Gastroesophageal sphincter (tissue), 3 donors: ENCODE data around the gene OTX2.

Experiments
- EP300 ChIP-seq: sonication (generic); formaldehyde crosslinking; IDR thresholded peaks from one replicate; pipeline ENCODE4 v1.6.1; 2017; ENCODE audit warnings: antibody characterized with exemption, mild to moderate bottlenecking
- POLR2A ChIP-seq, 2 donors: fragments of 450-650 bp; IDR thresholded peaks; one replicate each; pipeline ENCODE4 v1.6.1; 2017; ENCODE audit warnings: antibody characterized with exemption in 2 of 2, mild to moderate bottlenecking in 2 of 2, moderate library complexity in 1 of 2
- POLR2AphosphoS5 ChIP-seq: sonication (generic); formaldehyde crosslinking; IDR thresholded peaks from one replicate; pipeline ENCODE4 v1.6.1; 2017; ENCODE audit warnings: antibody characterized with exemption
- TF ChIP-seq, protein P1 (sequence below), 4 experiments: fragments of 200-600 bp in 2 of 4; fragments of 450-650 bp in 2 of 4; sonication (generic) in 1 of 4; IDR thresholded peaks; one replicate each; pipeline ENCODE4 v1.5.1; 2017 to 2019; ENCODE audit warnings: antibody characterized with exemption in 4 of 4, mild to moderate bottlenecking in 2 of 4, moderate library complexity in 2 of 4

DNA sequence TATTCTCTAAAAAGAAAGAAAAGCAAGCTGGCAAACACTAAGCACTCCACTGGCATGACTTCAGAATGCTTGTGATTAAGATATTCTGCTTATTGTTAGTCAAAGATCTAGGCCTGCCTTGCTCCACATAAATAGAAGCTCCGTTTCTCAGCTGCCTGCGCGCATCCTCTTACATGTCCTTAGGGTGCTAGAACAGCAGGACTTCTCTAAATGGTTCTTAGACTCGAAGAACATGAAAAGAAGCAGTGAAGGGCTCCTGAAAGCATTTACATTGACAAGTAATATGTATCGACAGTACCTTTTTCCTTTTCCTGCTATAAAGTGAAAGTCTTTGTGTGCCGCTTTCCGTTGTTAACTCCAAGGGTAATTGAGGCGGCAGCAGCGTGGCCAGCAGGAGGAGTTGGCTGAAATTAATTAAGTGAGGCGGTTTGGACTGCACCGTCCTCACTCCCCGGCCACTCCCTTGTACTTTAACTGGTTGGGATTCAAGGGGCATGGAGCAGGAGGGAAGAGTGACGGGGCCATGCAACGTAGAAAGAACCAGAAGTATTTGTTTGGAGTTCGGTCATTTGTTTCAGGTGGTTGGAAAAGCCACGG lies 34.2 kb upstream of the OTX2 start:
- TF ChIP-seq, protein P1, sequence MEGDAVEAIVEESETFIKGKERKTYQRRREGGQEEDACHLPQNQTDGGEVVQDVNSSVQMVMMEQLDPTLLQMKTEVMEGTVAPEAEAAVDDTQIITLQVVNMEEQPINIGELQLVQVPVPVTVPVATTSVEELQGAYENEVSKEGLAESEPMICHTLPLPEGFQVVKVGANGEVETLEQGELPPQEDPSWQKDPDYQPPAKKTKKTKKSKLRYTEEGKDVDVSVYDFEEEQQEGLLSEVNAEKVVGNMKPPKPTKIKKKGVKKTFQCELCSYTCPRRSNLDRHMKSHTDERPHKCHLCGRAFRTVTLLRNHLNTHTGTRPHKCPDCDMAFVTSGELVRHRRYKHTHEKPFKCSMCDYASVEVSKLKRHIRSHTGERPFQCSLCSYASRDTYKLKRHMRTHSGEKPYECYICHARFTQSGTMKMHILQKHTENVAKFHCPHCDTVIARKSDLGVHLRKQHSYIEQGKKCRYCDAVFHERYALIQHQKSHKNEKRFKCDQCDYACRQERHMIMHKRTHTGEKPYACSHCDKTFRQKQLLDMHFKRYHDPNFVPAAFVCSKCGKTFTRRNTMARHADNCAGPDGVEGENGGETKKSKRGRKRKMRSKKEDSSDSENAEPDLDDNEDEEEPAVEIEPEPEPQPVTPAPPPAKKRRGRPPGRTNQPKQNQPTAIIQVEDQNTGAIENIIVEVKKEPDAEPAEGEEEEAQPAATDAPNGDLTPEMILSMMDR (IDR thresholded peaks at IDR 0.05): no peak
- TF ChIP-seq POLR2A (IDR thresholded peaks at IDR 0.05): no peak
- TF ChIP-seq POLR2AphosphoS5: no peak
- TF ChIP-seq EP300: no peak
